ENCODE data around the gene FAM149A. TPM values are rescaled to one million over a fixed set of nuclear protein-coding genes. Genes with fewer than 3 reads are reported as not detected.

The FAM149A gene
- polyA plus RNA-seq, 1 experiment = 0.32 TPM

GRCh38 chr4:186095406-186095805 is 9.1 kb upstream of the FAM149A start:
- no peaks in the 10 kb centered on the region for H3K27me3 ChIP-seq (ENCODE audit: control insufficient read depth, insufficient read depth, low read length)
- POLR2A ChIA-PET = no interaction called here
- no peaks in the 10 kb centered on the region for H3K36me3 ChIP-seq (ENCODE audit: control insufficient read depth, insufficient read depth, low read length)
- H3K4me3 ChIP-seq (ENCODE audit: low read depth, low read length) = no peak overlapping the region
- no peak for DNase-seq (ENCODE audit: low read depth)
- CTCF ChIA-PET = no interaction called here
- TF ChIP-seq, protein P1, sequence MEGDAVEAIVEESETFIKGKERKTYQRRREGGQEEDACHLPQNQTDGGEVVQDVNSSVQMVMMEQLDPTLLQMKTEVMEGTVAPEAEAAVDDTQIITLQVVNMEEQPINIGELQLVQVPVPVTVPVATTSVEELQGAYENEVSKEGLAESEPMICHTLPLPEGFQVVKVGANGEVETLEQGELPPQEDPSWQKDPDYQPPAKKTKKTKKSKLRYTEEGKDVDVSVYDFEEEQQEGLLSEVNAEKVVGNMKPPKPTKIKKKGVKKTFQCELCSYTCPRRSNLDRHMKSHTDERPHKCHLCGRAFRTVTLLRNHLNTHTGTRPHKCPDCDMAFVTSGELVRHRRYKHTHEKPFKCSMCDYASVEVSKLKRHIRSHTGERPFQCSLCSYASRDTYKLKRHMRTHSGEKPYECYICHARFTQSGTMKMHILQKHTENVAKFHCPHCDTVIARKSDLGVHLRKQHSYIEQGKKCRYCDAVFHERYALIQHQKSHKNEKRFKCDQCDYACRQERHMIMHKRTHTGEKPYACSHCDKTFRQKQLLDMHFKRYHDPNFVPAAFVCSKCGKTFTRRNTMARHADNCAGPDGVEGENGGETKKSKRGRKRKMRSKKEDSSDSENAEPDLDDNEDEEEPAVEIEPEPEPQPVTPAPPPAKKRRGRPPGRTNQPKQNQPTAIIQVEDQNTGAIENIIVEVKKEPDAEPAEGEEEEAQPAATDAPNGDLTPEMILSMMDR (IDR thresholded peaks at IDR 0.05; ENCODE audit: insufficient read depth, low read depth, low read length) = no peak

GRCh38 chr4:186096681-186097165 is 7.8 kb upstream of the FAM149A start:
- TF ChIP-seq, protein P1 (IDR thresholded peaks at IDR 0.05; ENCODE audit: insufficient read depth, low read depth, low read length) = no peak
- CTCF ChIA-PET = no interaction called here
- POLR2A ChIA-PET = no interaction called here
- H3K4me3 ChIP-seq (ENCODE audit: low read depth, low read length) = no peak overlapping the region
- DNase-seq (ENCODE audit: low read depth) = no peak
- no peaks in the 10 kb centered on the region for H3K27me3 ChIP-seq (ENCODE audit: control insufficient read depth, insufficient read depth, low read length)
- H3K36me3 ChIP-seq (ENCODE audit: control insufficient read depth, insufficient read depth, low read length) = no peaks in the 10 kb centered on the region

DNA sequence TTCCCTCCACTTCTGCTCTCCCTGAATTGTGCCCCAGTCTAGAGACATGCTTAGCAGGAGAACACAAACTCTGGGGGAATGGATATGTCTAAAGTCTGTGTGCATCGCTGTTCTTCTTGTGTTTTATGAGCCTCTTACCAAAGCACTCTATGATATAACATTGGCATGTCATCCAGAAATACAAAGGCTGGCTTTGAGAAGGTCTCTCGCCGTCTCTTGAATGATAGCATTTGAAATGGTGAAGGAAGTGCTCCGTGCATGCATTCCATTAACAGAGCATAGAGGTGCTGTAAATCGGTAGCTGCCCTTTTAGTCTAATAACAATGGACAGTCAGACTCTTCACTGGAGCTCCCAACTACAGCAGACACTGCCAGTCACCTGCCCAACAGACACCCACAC is 7.1 kb upstream of the FAM149A start:
- TF ChIP-seq, protein P1 (IDR thresholded peaks at IDR 0.05; ENCODE audit: insufficient read depth, low read depth, low read length) = no peak
- ChIA-PET CTCF (no interaction called here), POLR2A (no interaction called here)
- H3K4me3 ChIP-seq (ENCODE audit: low read depth, low read length) = no peak overlapping the region
- no peak for DNase-seq (ENCODE audit: low read depth)
- no peaks in the 10 kb centered on the region for H3K36me3 ChIP-seq (ENCODE audit: control insufficient read depth, insufficient read depth, low read length)
- no peaks in the 10 kb centered on the region for H3K27me3 ChIP-seq (ENCODE audit: control insufficient read depth, insufficient read depth, low read length)

GRCh38 chr4:186102931-186103330 is 1.6 kb upstream of the FAM149A start:
- CTCF ChIA-PET = no interaction called here
- TF ChIP-seq, protein P1 (IDR thresholded peaks at IDR 0.05; ENCODE audit: insufficient read depth, low read depth, low read length) = no peak
- POLR2A ChIA-PET = no interaction called here
- Histone ChIP-seq H3K27me3 (ENCODE audit: control insufficient read depth, insufficient read depth, low read length) (peaks cover 5% of the 10 kb centered on the region), H3K36me3 (ENCODE audit: control insufficient read depth, insufficient read depth, low read length) (no peaks in the 10 kb centered on the region), H3K4me3 (ENCODE audit: low read depth, low read length) (no peak overlapping the region)
- DNase-seq (ENCODE audit: low read depth) = no peak

GRCh38 chr4:186104890-186105646 is 564 bp downstream of the FAM149A start:
- TF ChIP-seq, protein P1 (IDR thresholded peaks at IDR 0.05; ENCODE audit: insufficient read depth, low read depth, low read length) = no peak
- CTCF ChIA-PET = no interaction called here
- DNase-seq (ENCODE audit: low read depth) = no peak

More at GRCh38 chr4:186104890-186105646, 564 bp downstream of the FAM149A start:
- no peak overlapping the region for H3K4me3 ChIP-seq (ENCODE audit: low read depth, low read length)
- H3K27me3 ChIP-seq (ENCODE audit: control insufficient read depth, insufficient read depth, low read length) = peaks cover 5% of the 10 kb centered on the region
- POLR2A ChIA-PET = no interaction called here
- H3K36me3 ChIP-seq (ENCODE audit: control insufficient read depth, insufficient read depth, low read length) = no peaks in the 10 kb centered on the region
